Adrenal gland (tissue), 5 donors: ENCODE measurements around the gene CEP162.

ENCODE experiments used
- POLR2A ChIP-seq, 2 donors: fragments of 450-650 bp; IDR thresholded peaks; one replicate each; pipeline ENCODE4 v1.6.1; 2017; ENCODE audit warnings: antibody characterized with exemption in 2 of 2, mild to moderate bottlenecking in 2 of 2, moderate library complexity in 1 of 2
- TF ChIP-seq, protein P1 (sequence below), 6 experiments: fragments of 450-650 bp in 4 of 6; fragments of 200-600 bp in 2 of 6; sonication (generic) in 1 of 6; IDR thresholded peaks; 1 replicate in 5 of 6; 2 replicates in 1 of 6; pipeline versions ENCODE4 v1.5.1 to v1.8.0; 2016 to 2021; ENCODE audit warnings: antibody characterized with exemption in 6 of 6, mild to moderate bottlenecking in 2 of 6, moderate library complexity in 1 of 6
- donor health status: DM: no; HTN: no; CAD: no.

DNA sequence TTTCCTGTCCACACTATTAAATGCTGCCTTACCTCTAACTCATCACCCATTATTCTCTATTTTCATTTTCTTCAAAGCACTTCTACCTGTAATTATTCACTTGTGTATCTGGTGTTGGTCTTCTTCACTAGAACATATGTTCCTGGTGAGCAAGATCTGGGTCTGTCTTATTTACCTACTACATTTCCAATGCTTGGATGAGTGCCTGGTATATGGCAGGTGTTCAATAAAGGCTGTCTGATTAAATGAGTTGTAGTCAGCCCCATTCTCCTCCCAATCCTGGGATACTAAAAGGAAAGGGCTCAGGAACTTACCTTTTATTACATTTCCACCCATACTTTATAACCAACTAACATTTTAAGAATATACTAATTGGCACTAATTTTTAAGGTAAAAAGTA is 61.0 kb downstream of the CEP162 start:
- TF ChIP-seq, protein P1, sequence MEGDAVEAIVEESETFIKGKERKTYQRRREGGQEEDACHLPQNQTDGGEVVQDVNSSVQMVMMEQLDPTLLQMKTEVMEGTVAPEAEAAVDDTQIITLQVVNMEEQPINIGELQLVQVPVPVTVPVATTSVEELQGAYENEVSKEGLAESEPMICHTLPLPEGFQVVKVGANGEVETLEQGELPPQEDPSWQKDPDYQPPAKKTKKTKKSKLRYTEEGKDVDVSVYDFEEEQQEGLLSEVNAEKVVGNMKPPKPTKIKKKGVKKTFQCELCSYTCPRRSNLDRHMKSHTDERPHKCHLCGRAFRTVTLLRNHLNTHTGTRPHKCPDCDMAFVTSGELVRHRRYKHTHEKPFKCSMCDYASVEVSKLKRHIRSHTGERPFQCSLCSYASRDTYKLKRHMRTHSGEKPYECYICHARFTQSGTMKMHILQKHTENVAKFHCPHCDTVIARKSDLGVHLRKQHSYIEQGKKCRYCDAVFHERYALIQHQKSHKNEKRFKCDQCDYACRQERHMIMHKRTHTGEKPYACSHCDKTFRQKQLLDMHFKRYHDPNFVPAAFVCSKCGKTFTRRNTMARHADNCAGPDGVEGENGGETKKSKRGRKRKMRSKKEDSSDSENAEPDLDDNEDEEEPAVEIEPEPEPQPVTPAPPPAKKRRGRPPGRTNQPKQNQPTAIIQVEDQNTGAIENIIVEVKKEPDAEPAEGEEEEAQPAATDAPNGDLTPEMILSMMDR (IDR thresholded peaks at IDR 0.05): no peak
- TF ChIP-seq POLR2A (IDR thresholded peaks at IDR 0.05): no peak
